Measurements from ENCODE around the gene MT1F.

Gene MT1F

DNA sequence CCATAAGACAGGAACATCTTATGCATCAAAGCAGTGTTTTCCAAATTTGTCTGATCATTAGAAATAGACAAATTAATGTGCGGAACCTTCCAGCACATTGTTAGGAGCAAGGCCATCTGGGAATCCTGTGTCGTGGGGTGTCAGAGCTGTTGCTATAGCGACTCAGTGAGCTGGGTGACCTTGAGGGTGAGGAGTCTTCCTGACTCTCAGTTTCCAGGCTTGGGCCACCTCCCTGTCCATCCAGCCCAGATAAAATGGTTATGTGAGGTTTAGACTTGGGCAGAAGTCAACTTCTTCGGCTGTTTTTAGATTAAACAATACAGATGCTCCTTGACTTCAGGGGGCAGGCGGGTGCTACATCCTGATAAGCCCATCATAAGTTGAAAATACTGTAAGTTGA is 45.1 kb downstream of the MT1F start:
- no peaks in the 10 kb centered on the region for H3K36me3 Mint-ChIP-seq (ENCODE audit: low read depth)
- H3K9me3 Mint-ChIP-seq: no peaks in the 10 kb centered on the region
- no peak overlapping the region for H3K4me3 Mint-ChIP-seq
- no peak for DNase-seq
- H3K4me1 Mint-ChIP-seq (ENCODE audit: low read depth): peaks cover 17% of the 10 kb centered on the region
- no peaks in the 10 kb centered on the region for H3K27me3 Mint-ChIP-seq
- no peak overlapping the region for H3K27ac Mint-ChIP-seq

Measured in activated T-cell treated with anti-CD3 and anti-CD28 coated beads, Interleukin-2, amount 50 U/mL, for 24 hours (primary cell).